Measurements from ENCODE around the gene OTUD5. TPM values are rescaled to one million over a fixed set of nuclear protein-coding genes. Genes with fewer than 3 reads are reported as not detected.

Gene OTUD5
- total and polyA plus RNA-seq, 2 of the 13 experiments (the other 11 are each of a cell fraction or from before 2014, with no cell fraction given): 18.4 to 42.2 TPM

DNA sequence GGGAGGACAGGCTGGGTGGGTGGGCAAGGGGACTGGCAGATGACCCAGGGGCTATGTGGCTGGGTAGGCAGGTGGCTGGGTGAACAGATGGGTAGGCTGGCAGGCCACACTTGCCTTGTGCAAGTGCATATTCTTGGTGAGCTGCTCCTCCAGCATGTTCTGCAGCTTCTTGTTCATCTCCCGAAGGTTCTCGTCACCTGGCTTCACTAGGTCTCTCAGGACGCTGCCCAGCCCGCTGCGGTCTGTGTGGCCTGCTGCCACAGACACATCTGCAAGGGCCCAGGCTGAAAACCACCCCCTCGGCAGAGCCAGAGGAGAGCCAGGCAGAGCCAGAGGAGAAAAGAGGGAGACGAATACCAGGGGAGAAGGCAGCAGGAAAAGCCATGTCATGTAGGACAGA is 17.6 kb upstream of the OTUD5 start:
- H3K4me3 ChIP-seq (replicated peaks in 1 of 3; ENCODE audit: insufficient read depth in 1 of 3, low read depth in 2 of 3, low read length in 3 of 3): no peak overlapping the region
- ChIA-PET CTCF (ENCODE audit: low intra/inter-chr PET ratio, low total read pairs) (no interaction called here), POLR2A (no interaction called here)
- H3K79me2 ChIP-seq (ENCODE audit: insufficient read depth, low read length): no peaks in the 10 kb centered on the region
- FAIRE-seq (no peak), ATAC-seq (no peak), DNase-seq (ENCODE audit: low spot score) (no peak)
- H3K4me2 ChIP-seq (ENCODE audit: low read depth, low read length): no peak overlapping the region
- no peak overlapping the region for H3K9ac ChIP-seq (ENCODE audit: insufficient read depth, low read depth, low read length)
- peaks cover 11% of the 10 kb centered on the region for H3K4me1 ChIP-seq (ENCODE audit: insufficient read depth, low read length)
- no peaks in the 10 kb centered on the region for H3K27me3 ChIP-seq (ENCODE audit: control insufficient read depth in 1 of 2, insufficient read depth in 2 of 2, low read length in 2 of 2)
- BruUV-seq (replicated peaks): no TSS peak
- TF ChIP-seq DRAP1 (CRISPR knock-in tag; IDR thresholded peaks at IDR 0.05): no peak
- no peak for TF ChIP-seq ZNF713 (CRISPR knock-in tag; IDR thresholded peaks at IDR 0.05)
- TF ChIP-seq ZNF7 (CRISPR knock-in tag; IDR thresholded peaks at IDR 0.05): no peak
- TF ChIP-seq CREM (IDR thresholded peaks at IDR 0.05): no peak
- no peak for TF ChIP-seq CREM (CRISPR knock-in tag; IDR thresholded peaks at IDR 0.05)
- no peak for TF ChIP-seq REST (IDR thresholded peaks at IDR 0.05; ENCODE audit: borderline replicate concordance in 1 of 2, low read depth in 1 of 2, low read length in 2 of 2)
- no peak for TF ChIP-seq CREB3 (CRISPR knock-in tag; IDR thresholded peaks at IDR 0.05)
- no peak for TF ChIP-seq PRMT3 (CRISPR knock-in tag; IDR thresholded peaks at IDR 0.05; ENCODE audit: borderline replicate concordance, low read depth)
- TF ChIP-seq ZNF235 (CRISPR knock-in tag; IDR thresholded peaks at IDR 0.05; ENCODE audit: borderline replicate concordance): no peak
- TF ChIP-seq TSC22D2 (CRISPR knock-in tag; IDR thresholded peaks at IDR 0.05; ENCODE audit: borderline replicate concordance): no peak
- no peak for TF ChIP-seq ZNF772 (CRISPR knock-in tag; IDR thresholded peaks at IDR 0.05)
- no peak for TF ChIP-seq SAP130 (CRISPR knock-in tag; IDR thresholded peaks at IDR 0.05; ENCODE audit: low read depth)
- no peak for TF ChIP-seq HDAC2 (CRISPR knock-in tag; IDR thresholded peaks at IDR 0.05)
- no peak for TF ChIP-seq RBM22 (optimal IDR thresholded peaks at IDR 0.05; ENCODE audit: low read length)
- 100% methylated on average over 2 of the region's 7 CpGs for WGBS (ENCODE audit: low lambda C conversion rate)
- H3K9me3 ChIP-seq (ENCODE audit: low read length): no peaks in the 10 kb centered on the region
- H4K20me1 ChIP-seq (ENCODE audit: insufficient read depth, low read length): no peaks in the 10 kb centered on the region
- H3K36me3 ChIP-seq (replicated peaks in 1 of 2; ENCODE audit: control insufficient read depth in 1 of 2, insufficient read depth in 2 of 2, low read length in 2 of 2): peaks cover 1 to 7% of the 10 kb centered on the region in 2 experiments; a peak in 4 of 5 replicates
- no peak overlapping the region for H2AFZ ChIP-seq (ENCODE audit: low read length)
- no peak overlapping the region for H3K27ac ChIP-seq (ENCODE audit: extremely low read length, insufficient read depth, low read length)
- in situ Hi-C loops (cut with HindIII; ENCODE audit: extremely low pct_ligation_motif_present, low pct_unique_long_range_greater_than_20kb) (no loop called here), intact Hi-C loops (cut with micrococcal nuclease; ENCODE audit: unreplicated experiment) (no loop called here)
